Activated T-helper 17 cell treated with anti-CD3 and anti-CD28 coated beads, Interleukin-2, amount 50 U/mL, for 72 hours (primary cell): ENCODE data around the gene SLC38A1. TPM values are rescaled to one million over a fixed set of nuclear protein-coding genes. Genes with fewer than 3 reads are reported as not detected.

Source experiments
- ATAC-seq: fragments of 150-1000 bp; cut with Tn5 transposase; replicated peaks from 2 replicates; pipeline ENCODE4 v1.10.0; 2021; ENCODE audit warnings: mild to moderate bottlenecking, moderate library complexity
- H3K27ac Mint-ChIP-seq: one replicate; pipeline ENCODE4 v1.8.0; 2022; ENCODE audit warnings: mixed read lengths
- H3K27me3 Mint-ChIP-seq: one replicate; pipeline ENCODE4 v1.8.0; 2022; ENCODE audit warnings: mixed read lengths
- H3K36me3 Mint-ChIP-seq: one replicate; pipeline ENCODE4 v1.8.0; 2022; ENCODE audit warnings: low read depth, mild to moderate bottlenecking, mixed read lengths
- H3K4me1 Mint-ChIP-seq: one replicate; pipeline ENCODE4 v1.8.0; 2022; ENCODE audit warnings: mixed read lengths
- H3K4me3 Mint-ChIP-seq: one replicate; pipeline ENCODE4 v1.8.0; 2022; ENCODE audit warnings: mild to moderate bottlenecking, mixed read lengths
- H3K9me3 Mint-ChIP-seq: one replicate; pipeline ENCODE4 v1.8.0; 2022; ENCODE audit warnings: mixed read lengths
- total RNA-seq, 2 donors: library from RNA; stranded (reverse); gene quantifications; one replicate each; pipeline ENCODE4 v1.2.3, GENCODE V29; 2022

The SLC38A1 gene
- total RNA-seq, 2 donors from 2014 or later = 161 to 192 TPM

DNA sequence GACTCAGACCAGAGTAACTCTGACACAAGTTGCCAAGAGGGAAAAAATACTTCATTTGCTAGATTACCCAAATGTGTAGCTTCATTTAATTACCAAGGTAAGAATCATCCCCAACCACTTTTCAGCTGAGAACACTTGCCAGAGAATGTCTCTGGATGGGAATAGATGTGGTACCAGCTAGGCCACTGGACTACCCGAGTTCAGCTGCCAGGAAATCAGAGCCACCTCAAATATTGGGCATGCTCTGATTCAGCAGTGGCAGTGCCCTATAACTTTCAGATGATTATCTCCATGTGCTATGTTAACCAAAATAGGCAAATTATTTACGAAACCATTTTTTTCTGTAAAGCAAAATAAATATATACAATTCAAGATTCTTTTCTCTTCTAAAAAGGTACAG lies 80.7 kb downstream of the SLC38A1 start:
- Mint-ChIP-seq H3K36me3 (peaks cover 96% of the 10 kb centered on the region), H3K9me3 (peaks cover 4% of the 10 kb centered on the region), H3K4me3 (no peak overlapping the region)

GRCh38 chr12:46187023-46187422 lies 81.8 kb downstream of the SLC38A1 start:
- no peak for ATAC-seq
- H3K27me3 Mint-ChIP-seq = no peaks in the 10 kb centered on the region
- peaks cover 96% of the 10 kb centered on the region for H3K36me3 Mint-ChIP-seq
- peaks cover 3% of the 10 kb centered on the region for H3K4me1 Mint-ChIP-seq
- H3K27ac Mint-ChIP-seq = peak overlapping the region; percentile 74
- no peak overlapping the region for H3K4me3 Mint-ChIP-seq
- H3K9me3 Mint-ChIP-seq = peaks cover 4% of the 10 kb centered on the region

More for the DNA sequence above, 80.7 kb downstream of the SLC38A1 start:
- ATAC-seq = no peak
- peak overlapping the region; percentile 75 for H3K27ac Mint-ChIP-seq
- no peaks in the 10 kb centered on the region for H3K27me3 Mint-ChIP-seq
- peaks cover 3% of the 10 kb centered on the region for H3K4me1 Mint-ChIP-seq

DNA sequence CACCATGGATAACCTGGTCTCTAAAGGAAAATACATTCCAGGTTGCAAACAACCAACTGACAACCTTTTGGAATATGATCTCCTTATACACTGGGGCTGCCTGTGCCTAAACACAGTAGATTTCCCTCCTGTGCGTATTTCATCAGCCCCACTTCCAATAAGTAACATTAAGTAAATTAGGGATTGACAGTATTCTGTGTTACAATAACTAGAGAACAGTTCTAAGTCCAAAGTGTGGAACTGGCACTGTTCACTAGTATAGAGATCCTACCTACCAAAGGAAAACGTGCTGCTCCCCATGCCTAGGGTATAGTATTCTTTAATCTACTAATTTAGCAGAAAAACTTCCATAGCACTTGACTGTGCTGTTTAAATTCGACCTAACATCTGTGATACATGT lies 82.8 kb downstream of the SLC38A1 start:
- H3K9me3 Mint-ChIP-seq = no peaks in the 10 kb centered on the region
- H3K4me1 Mint-ChIP-seq = no peaks in the 10 kb centered on the region
- peaks cover 88% of the 10 kb centered on the region for H3K36me3 Mint-ChIP-seq
- ATAC-seq = no peak
- no peaks in the 10 kb centered on the region for H3K27me3 Mint-ChIP-seq
- peak overlapping the region; percentile 76 for H3K27ac Mint-ChIP-seq
- H3K4me3 Mint-ChIP-seq = no peak overlapping the region

- Mint-ChIP-seq H3K9me3 (no peaks in the 10 kb centered on the region), H3K27me3 (no peaks in the 10 kb centered on the region), H3K27ac (peak overlapping the region; percentile 76), H3K4me1 (no peaks in the 10 kb centered on the region), H3K4me3 (no peak overlapping the region), H3K36me3 (peaks cover 84% of the 10 kb centered on the region)
- no peak for ATAC-seq
Measured at GRCh38 chr12:46185686-46186085, 83.2 kb downstream of the SLC38A1 start.

DNA sequence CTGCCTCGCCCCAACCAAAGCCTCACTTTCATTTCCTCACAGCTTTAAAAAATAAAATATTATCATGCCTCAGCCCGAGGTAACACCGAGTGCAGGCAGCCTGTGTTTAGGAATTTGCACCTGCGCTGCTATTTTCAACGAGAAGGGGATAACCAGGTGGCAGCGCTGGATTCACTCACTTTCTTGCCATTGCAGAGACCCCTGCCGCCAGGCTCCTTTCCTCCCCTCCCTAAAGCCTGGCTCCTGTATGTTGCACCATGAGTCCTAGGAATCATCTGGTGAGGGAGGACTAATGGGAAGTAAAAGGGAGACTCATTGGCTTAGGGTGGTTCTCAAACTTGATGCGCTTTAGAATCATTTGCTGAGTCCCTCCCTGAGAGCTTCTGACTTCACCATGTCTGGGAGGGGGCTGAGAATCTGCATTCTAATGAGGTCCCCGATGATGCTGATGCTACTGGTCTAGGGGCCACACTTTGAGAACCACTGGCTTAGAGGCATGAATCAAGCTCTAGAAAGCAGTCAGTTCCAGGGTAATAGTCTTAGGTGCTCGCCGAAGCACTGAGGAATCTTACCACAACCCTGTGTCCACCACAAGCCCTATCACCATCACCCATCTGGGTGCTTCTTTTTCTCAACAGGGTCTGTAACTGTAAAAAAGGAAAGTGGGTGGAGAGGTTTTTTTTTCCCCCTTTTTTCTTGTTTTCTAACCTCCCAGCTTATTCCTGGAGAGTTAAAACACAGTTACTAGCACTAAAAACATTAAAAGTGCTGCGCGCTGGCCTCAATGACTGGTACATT lies 83.8 kb downstream of the SLC38A1 start:
- H3K27ac Mint-ChIP-seq = peak overlapping the region; percentile 76
- no peaks in the 10 kb centered on the region for H3K27me3 Mint-ChIP-seq
- no peaks in the 10 kb centered on the region for H3K9me3 Mint-ChIP-seq
- peaks cover 5% of the 10 kb centered on the region for H3K4me1 Mint-ChIP-seq
- ATAC-seq = no peak
- H3K36me3 Mint-ChIP-seq = peaks cover 77% of the 10 kb centered on the region
- H3K4me3 Mint-ChIP-seq = no peak overlapping the region

DNA sequence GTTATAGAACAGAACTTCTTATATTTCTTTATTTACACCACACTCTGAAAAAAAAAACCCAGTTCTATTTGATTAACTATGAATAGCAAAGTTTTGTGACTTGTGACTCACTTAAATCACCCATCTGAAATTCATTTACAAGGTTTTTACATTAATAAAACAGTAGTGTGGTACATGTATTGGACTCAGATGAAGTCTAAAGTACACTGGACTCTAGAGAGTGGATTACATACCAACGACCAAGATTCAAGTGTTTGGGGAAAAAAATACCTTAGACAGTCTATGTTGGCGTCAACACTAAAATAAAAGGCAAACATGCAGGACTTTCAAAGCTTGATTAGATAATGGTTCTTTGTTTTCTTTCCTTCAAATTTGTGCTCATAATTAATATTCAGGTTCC lies 85.7 kb downstream of the SLC38A1 start:
- Mint-ChIP-seq H3K4me1 (peaks cover 19% of the 10 kb centered on the region), H3K27me3 (no peaks in the 10 kb centered on the region), H3K36me3 (peaks cover 58% of the 10 kb centered on the region), H3K9me3 (no peaks in the 10 kb centered on the region), H3K4me3 (no peak overlapping the region), H3K27ac (no peak overlapping the region)
- ATAC-seq = no peak

GRCh38 chr12:46181465-46181864 lies 87.4 kb downstream of the SLC38A1 start:
- Mint-ChIP-seq H3K27me3 (no peaks in the 10 kb centered on the region), H3K27ac (peak overlapping the region; percentile 65), H3K4me3 (no peak overlapping the region), H3K4me1 (peaks cover 29% of the 10 kb centered on the region), H3K9me3 (no peaks in the 10 kb centered on the region), H3K36me3 (peaks cover 44% of the 10 kb centered on the region)
- ATAC-seq = no peak

- H3K27ac Mint-ChIP-seq = peak overlapping the region; percentile 51
- no peaks in the 10 kb centered on the region for H3K27me3 Mint-ChIP-seq
- peaks cover 29% of the 10 kb centered on the region for H3K4me1 Mint-ChIP-seq
Measured at GRCh38 chr12:46179693-46180452, 89.0 kb downstream of the SLC38A1 start.

DNA sequence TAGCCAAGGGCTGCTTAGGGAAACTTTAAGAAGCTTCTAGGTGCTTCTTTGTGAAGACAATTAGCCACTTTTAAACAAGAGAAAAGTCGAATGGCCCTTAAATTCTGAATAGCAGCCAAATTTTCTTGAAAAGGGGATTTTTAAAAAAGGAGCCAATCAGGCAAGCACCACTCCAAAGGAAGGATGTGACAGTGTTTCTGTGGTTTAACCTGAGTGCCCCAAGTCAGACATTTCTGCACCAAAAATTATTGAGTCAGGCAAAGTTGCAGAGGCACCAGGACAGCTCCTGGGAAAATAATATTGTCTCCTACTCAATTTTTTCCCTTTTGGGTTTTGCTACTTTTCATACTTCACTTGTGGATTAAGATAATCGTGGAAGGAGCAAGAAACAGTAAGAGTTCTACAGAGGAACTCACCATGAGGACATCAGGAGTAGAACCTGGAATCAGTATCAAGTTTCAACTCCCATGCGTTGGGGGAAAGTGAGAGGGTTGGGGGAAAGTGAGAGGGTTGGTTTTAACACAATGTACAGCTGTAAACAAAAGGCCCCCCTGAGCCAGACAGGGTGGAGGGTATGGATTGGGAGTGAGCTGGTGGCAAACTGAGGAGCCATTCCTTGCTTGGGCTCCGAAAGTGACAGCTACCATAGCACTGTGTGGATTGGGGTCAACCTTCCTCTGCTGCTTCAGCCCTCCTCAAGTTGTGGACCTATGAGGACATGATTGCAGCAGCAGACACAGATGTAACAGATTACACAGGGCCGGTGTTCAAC lies 90.8 kb downstream of the SLC38A1 start:
- H3K27me3 Mint-ChIP-seq = no peaks in the 10 kb centered on the region
- peaks cover 29% of the 10 kb centered on the region for H3K4me1 Mint-ChIP-seq
- H3K4me3 Mint-ChIP-seq = peak overlapping the region; percentile 26
- ATAC-seq = peak; percentile 73
- peaks cover 11% of the 10 kb centered on the region for H3K36me3 Mint-ChIP-seq
- no peaks in the 10 kb centered on the region for H3K9me3 Mint-ChIP-seq
- H3K27ac Mint-ChIP-seq = no peak overlapping the region

More at GRCh38 chr12:46179693-46180452, 89.0 kb downstream of the SLC38A1 start:
- Mint-ChIP-seq H3K4me3 (no peak overlapping the region), H3K36me3 (peaks cover 28% of the 10 kb centered on the region), H3K9me3 (no peaks in the 10 kb centered on the region)
- no peak for ATAC-seq

GRCh38 chr12:46177025-46177424 lies 91.8 kb downstream of the SLC38A1 start:
- ATAC-seq = no peak
- Mint-ChIP-seq H3K27me3 (no peaks in the 10 kb centered on the region), H3K9me3 (no peaks in the 10 kb centered on the region), H3K4me3 (no peak overlapping the region), H3K4me1 (peaks cover 29% of the 10 kb centered on the region), H3K36me3 (peaks cover under 1% of the 10 kb centered on the region), H3K27ac (no peak overlapping the region)

- ATAC-seq = no peak
- Mint-ChIP-seq H3K4me1 (peaks cover 24% of the 10 kb centered on the region), H3K36me3 (no peaks in the 10 kb centered on the region)
Measured at GRCh38 chr12:46174919-46175318, 93.9 kb downstream of the SLC38A1 start.

DNA sequence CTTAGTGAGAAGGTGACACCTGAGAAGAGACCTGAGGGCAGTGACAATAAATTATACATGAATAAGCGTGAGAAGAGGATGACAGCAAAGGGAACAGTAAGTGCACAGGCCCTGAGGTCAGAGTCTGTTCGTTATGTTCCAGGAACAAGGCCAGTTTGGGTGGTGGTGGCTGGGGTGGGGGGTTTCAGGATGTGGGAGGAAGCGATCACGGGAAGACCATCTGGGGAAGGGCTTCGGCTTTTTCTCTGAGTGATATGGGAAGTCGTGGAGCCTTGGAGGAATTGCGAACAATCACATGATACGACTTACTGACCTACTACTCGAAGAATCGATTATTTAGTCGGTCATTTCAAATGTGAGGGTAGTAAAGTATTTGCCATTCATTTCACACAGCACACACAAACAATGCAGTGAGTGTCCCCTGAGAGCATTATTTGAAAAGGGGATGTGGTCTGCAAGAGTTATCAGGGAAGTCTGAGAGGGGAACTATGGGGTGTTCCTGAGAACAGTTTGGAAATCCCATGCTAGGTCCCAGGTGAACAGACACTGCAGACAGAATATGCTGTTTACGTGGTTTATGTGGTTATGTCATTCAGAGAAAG lies 94.7 kb downstream of the SLC38A1 start:
- no peaks in the 10 kb centered on the region for H3K27me3 Mint-ChIP-seq
- no peak overlapping the region for H3K4me3 Mint-ChIP-seq
- peaks cover under 1% of the 10 kb centered on the region for H3K9me3 Mint-ChIP-seq
- H3K27ac Mint-ChIP-seq = no peak overlapping the region
- no peaks in the 10 kb centered on the region for H3K36me3 Mint-ChIP-seq
- H3K4me1 Mint-ChIP-seq = peaks cover 20% of the 10 kb centered on the region
- no peak for ATAC-seq

More at GRCh38 chr12:46174919-46175318, 93.9 kb downstream of the SLC38A1 start:
- Mint-ChIP-seq H3K4me3 (no peak overlapping the region), H3K27ac (no peak overlapping the region), H3K27me3 (no peaks in the 10 kb centered on the region), H3K9me3 (no peaks in the 10 kb centered on the region)

- peaks cover 4% of the 10 kb centered on the region for H3K9me3 Mint-ChIP-seq
- no peak overlapping the region for H3K27ac Mint-ChIP-seq
- no peaks in the 10 kb centered on the region for H3K27me3 Mint-ChIP-seq
- no peak for ATAC-seq
- no peak overlapping the region for H3K4me3 Mint-ChIP-seq
- H3K4me1 Mint-ChIP-seq = peaks cover 4% of the 10 kb centered on the region
- no peaks in the 10 kb centered on the region for H3K36me3 Mint-ChIP-seq
Measured at GRCh38 chr12:46168426-46168825, 100.4 kb downstream of the SLC38A1 start.

GRCh38 chr12:46167412-46167811 lies 101.4 kb downstream of the SLC38A1 start:
- no peaks in the 10 kb centered on the region for H3K36me3 Mint-ChIP-seq
- no peak for ATAC-seq
- no peak overlapping the region for H3K27ac Mint-ChIP-seq
- H3K9me3 Mint-ChIP-seq = peaks cover 4% of the 10 kb centered on the region
- H3K4me1 Mint-ChIP-seq = peaks cover 4% of the 10 kb centered on the region
- no peaks in the 10 kb centered on the region for H3K27me3 Mint-ChIP-seq
- no peak overlapping the region for H3K4me3 Mint-ChIP-seq
